Activated naive CD4-positive, alpha-beta T cell treated with anti-CD3 and anti-CD28 coated beads, Interleukin-2, amount 50 U/mL, for 72 hours (primary cell): ENCODE measurements around the gene IGFBP6. TPM values are rescaled to one million over a fixed set of nuclear protein-coding genes. Genes with fewer than 3 reads are reported as not detected.

ENCODE experiments used
- total RNA-seq, 2 donors: library from RNA; stranded (reverse); gene quantifications; one replicate each; pipeline ENCODE4 v1.2.3, GENCODE V29; 2022

The IGFBP6 gene
- total RNA-seq, 2 donors from 2014 or later: 1.5 to 3.6 TPM

Other genes with a start within 250 kb of the IGFBP6 start
- gene KRT78, start 248.7 kb upstream of the IGFBP6 start, total RNA-seq: not detected
- under 1 TPM; 0.34 to 0.66 TPM for gene KRT8, start 192.6 kb upstream of the IGFBP6 start, total RNA-seq
- gene KRT18, start 148.5 kb upstream of the IGFBP6 start, total RNA-seq: 1 to 10 TPM; 7.7 to 8.5 TPM
- gene EIF4B, start 91.2 kb upstream of the IGFBP6 start, total RNA-seq: 1,000 to 10,000 TPM in 1 of 2 donors, 100 to 1,000 TPM in 1; 637 to 1,013 TPM
- 1 to 10 TPM; 1.2 to 2.1 TPM for gene TNS2, start 47.6 kb upstream of the IGFBP6 start, total RNA-seq
- 10 to 100 TPM; 19.2 to 22.2 TPM for gene SPRYD3, start 18.3 kb upstream of the IGFBP6 start, total RNA-seq
- under 1 TPM; 0.35 to 0.59 TPM for gene SOAT2, start 5.8 kb downstream of the IGFBP6 start, total RNA-seq
- gene ZNF740, start 83.1 kb downstream of the IGFBP6 start, total RNA-seq: 10 to 100 TPM; 36.8 to 43.2 TPM
- 10 to 100 TPM; 24.4 to 55.8 TPM for gene CSAD, start 83.3 kb downstream of the IGFBP6 start, total RNA-seq
- gene ITGB7, start 109.6 kb downstream of the IGFBP6 start, total RNA-seq: 10 to 100 TPM; 71.4 to 76.3 TPM
- gene RARG, start 134.5 kb downstream of the IGFBP6 start, total RNA-seq: 10 to 100 TPM; 15.5 to 23.5 TPM
- 10 to 100 TPM; 32.8 to 76.3 TPM for gene ESPL1, start 170.6 kb downstream of the IGFBP6 start, total RNA-seq
- 100 to 1,000 TPM; 334 to 355 TPM for gene PFDN5, start 197.9 kb downstream of the IGFBP6 start, total RNA-seq
- 10 to 100 TPM; 63.8 to 91.5 TPM for gene MYG1, start 202.0 kb downstream of the IGFBP6 start, total RNA-seq
- 10 to 100 TPM; 52.3 to 83.5 TPM for gene AAAS, start 223.9 kb downstream of the IGFBP6 start, total RNA-seq
- not detected for gene SP7, start 238.7 kb downstream of the IGFBP6 start, total RNA-seq